CD14-positive monocyte (primary cell): ENCODE measurements around the gene NDFIP2. TPM values are rescaled to one million over a fixed set of nuclear protein-coding genes. Genes with fewer than 3 reads are reported as not detected.

Experiments used
- DNase-seq, 3 donors: peaks; one replicate each; pipeline ENCODE4 v3.0.0-alpha.2; 2011 to 2022
- H2AFZ ChIP-seq: 2 replicates; pipeline ENCODE4 v1.6.0; 2012; ENCODE audit warnings: mild to moderate bottlenecking, low read depth, low read length, inconsistent platforms; ENCODE audit not compliant: insufficient read depth, poor library complexity, severe bottlenecking
- H3K27ac ChIP-seq, 2 donors: 1 replicate in 1 of 2; 2 replicates in 1 of 2; pipeline ENCODE4 v1.5.1; 2012 to 2013; ENCODE audit warnings: low read length in 2 of 2, control low read depth in 1 of 2, inconsistent platforms in 1 of 2, low read depth in 1 of 2, mild to moderate bottlenecking in 1 of 2
- H3K27me3 ChIP-seq, 2 donors: one replicate each; pipeline versions ENCODE4 v1.6.0 to v1.6.1; 2011 to 2013; ENCODE audit warnings: low read length in 2 of 2; ENCODE audit not compliant: control insufficient read depth in 2 of 2, insufficient read depth in 2 of 2
- H3K36me3 ChIP-seq, 2 donors: replicated peaks in 1 of 2; 1 replicate in 1 of 2; 2 replicates in 1 of 2; pipeline versions ENCODE4 v1.5.1 to v1.6.1; 2012 to 2013; ENCODE audit warnings: low read length in 2 of 2, control low read depth in 1 of 2, inconsistent platforms in 1 of 2, mild to moderate bottlenecking in 1 of 2; ENCODE audit not compliant: insufficient read depth in 2 of 2, control insufficient read depth in 1 of 2
- H3K4me1 ChIP-seq, 2 donors: 1 replicate in 1 of 2; 2 replicates in 1 of 2; pipeline versions ENCODE4 v1.5.1 to v1.6.1; 2012 to 2013; ENCODE audit warnings: low read length in 2 of 2, control low read depth in 1 of 2, inconsistent platforms in 1 of 2, mild to moderate bottlenecking in 1 of 2, moderate library complexity in 1 of 2; ENCODE audit not compliant: insufficient read depth in 2 of 2, control insufficient read depth in 1 of 2
- H3K4me2 ChIP-seq: replicated peaks from 2 replicates; pipeline ENCODE3; 2012; ENCODE audit warnings: low read length, moderate library complexity, mild to moderate bottlenecking; ENCODE audit not compliant: poor library complexity, severe bottlenecking; ENCODE audit errors: extremely low read depth
- H3K4me3 ChIP-seq, 3 experiments: fragments of 200-600 bp in 1 of 3; sonication (generic) in 1 of 3; replicated peaks in 1 of 3; 1 replicate in 2 of 3; 2 replicates in 1 of 3; pipeline ENCODE4 v1.5.1; 2011 to 2013; ENCODE audit warnings: low read length in 3 of 3, mild to moderate bottlenecking in 3 of 3, control low read depth in 2 of 3, low read depth in 2 of 3, inconsistent platforms in 1 of 3, moderate library complexity in 1 of 3
- H3K79me2 ChIP-seq: 2 replicates; pipeline ENCODE4 v1.6.0; 2012; ENCODE audit warnings: mild to moderate bottlenecking, control low read depth, inconsistent platforms, low read length, moderate library complexity; ENCODE audit not compliant: insufficient read depth
- H3K9ac ChIP-seq: 2 replicates; pipeline ENCODE4 v1.6.0; 2017; ENCODE audit warnings: low read length, mild to moderate bottlenecking; ENCODE audit not compliant: insufficient read depth, poor library complexity, severe bottlenecking
- H3K9me3 ChIP-seq, 2 donors: replicated peaks in 1 of 2; 1 replicate in 1 of 2; 2 replicates in 1 of 2; pipeline versions ENCODE4 v1.5.1 to v1.6.1; 2012 to 2013; ENCODE audit warnings: low read length in 2 of 2, control low read depth in 1 of 2; ENCODE audit not compliant: control insufficient read depth in 1 of 2, insufficient read depth in 1 of 2
- H4K20me1 ChIP-seq: 2 replicates; pipeline ENCODE4 v1.6.0; 2012; ENCODE audit warnings: mild to moderate bottlenecking, low read length, control low read depth, moderate library complexity; ENCODE audit not compliant: insufficient read depth
- H3K27ac Mint-ChIP-seq, 7 donors: one replicate each; pipeline ENCODE4 v1.8.0; 2020; ENCODE audit warnings: mild to moderate bottlenecking in 7 of 7, mixed read lengths in 7 of 7, moderate library complexity in 6 of 7, inconsistent platforms in 2 of 7
- H3K27me3 Mint-ChIP-seq, 3 donors: one replicate each; pipeline ENCODE4 v1.8.0; 2021 to 2022; ENCODE audit warnings: low read depth in 3 of 3, mild to moderate bottlenecking in 3 of 3, mixed read lengths in 3 of 3, moderate library complexity in 3 of 3, inconsistent platforms in 1 of 3
- H3K36me3 Mint-ChIP-seq, 2 donors: one replicate each; pipeline ENCODE4 v1.8.0; 2020; ENCODE audit warnings: mixed read lengths in 2 of 2, inconsistent platforms in 1 of 2, mild to moderate bottlenecking in 1 of 2
- H3K4me1 Mint-ChIP-seq: one replicate; pipeline ENCODE4 v1.8.0; 2020; ENCODE audit warnings: mild to moderate bottlenecking, mixed read lengths
- H3K4me3 Mint-ChIP-seq, 2 donors: one replicate each; pipeline ENCODE4 v1.8.0; 2020; ENCODE audit warnings: mild to moderate bottlenecking in 2 of 2, mixed read lengths in 2 of 2, moderate library complexity in 1 of 2
- H3K9me3 Mint-ChIP-seq, 7 donors: one replicate each; pipeline ENCODE4 v1.8.0; 2020 to 2022; ENCODE audit warnings: mixed read lengths in 7 of 7, mild to moderate bottlenecking in 6 of 7, moderate library complexity in 6 of 7, inconsistent platforms in 2 of 7
- CTCF ChIP-seq: fragments of 200-600 bp; IDR thresholded peaks from one replicate; pipeline ENCODE4 v1.8.0; 2022; ENCODE audit warnings: antibody characterized with exemption, mild to moderate bottlenecking
- WGBS: methylation state at CpG from one replicate; pipeline ENCODE4 v1.1.5; 2013; ENCODE audit warnings: missing lambda C conversion rate; ENCODE audit not compliant: insufficient coverage; 5-methylcytosine and 5-hydroxymethylcytosine counted together
- intact Hi-C, 2 donors: fragments of 100-400 bp; cut with micrococcal nuclease; formaldehyde crosslinking; loops; one replicate each; pipeline versions ENCODE4 v1.15.0 to v1.15.1; 2023
- polyA minus RNA-seq: library from RNA; depleted of rRNA, polyadenylated mRNA; stranded (reverse); fragments of >200 nt; gene quantifications from 2 replicates; pipeline ENCODE4 v1.2.3, GENCODE V29; 2012
- polyA plus RNA-seq, 3 donors: library from polyadenylated mRNA; depleted of rRNA in 1 of 3; unstranded in 2 of 3; stranded (reverse) in 1 of 3; fragments of 300-500 nt in 2 of 3; fragments of >200 nt in 1 of 3; fragmentation: Illumina TruSeq in 2 of 3; gene quantifications; 1 replicate in 2 of 3; 2 replicates in 1 of 3; pipeline ENCODE4 v1.2.3, GENCODE V29; 2012 to 2021
- total RNA-seq, 12 experiments: library from RNA in 1 of 12; stranded (reverse) in 1 of 12; fragments of 120-200 nt in 1 of 12; gene quantifications; one replicate each; pipeline ENCODE4 v1.2.4 and lab custom pipeline; 2013 to 2026; ENCODE audit warnings: mixed read lengths in 6 of 12, inconsistent platforms in 1 of 12

Gene NDFIP2, protein sequence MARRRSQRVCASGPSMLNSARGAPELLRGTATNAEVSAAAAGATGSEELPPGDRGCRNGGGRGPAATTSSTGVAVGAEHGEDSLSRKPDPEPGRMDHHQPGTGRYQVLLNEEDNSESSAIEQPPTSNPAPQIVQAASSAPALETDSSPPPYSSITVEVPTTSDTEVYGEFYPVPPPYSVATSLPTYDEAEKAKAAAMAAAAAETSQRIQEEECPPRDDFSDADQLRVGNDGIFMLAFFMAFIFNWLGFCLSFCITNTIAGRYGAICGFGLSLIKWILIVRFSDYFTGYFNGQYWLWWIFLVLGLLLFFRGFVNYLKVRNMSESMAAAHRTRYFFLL
- total RNA-seq (2013) = 0.39 TPM
- not detected for polyA plus RNA-seq
- not detected in 2 replicates for polyA minus RNA-seq
- 0 to 6.2 (median 0.26) reads per million in 11 experiments for total RNA-seq (lab: John Stamatoyannopoulos, UW)

DNA sequence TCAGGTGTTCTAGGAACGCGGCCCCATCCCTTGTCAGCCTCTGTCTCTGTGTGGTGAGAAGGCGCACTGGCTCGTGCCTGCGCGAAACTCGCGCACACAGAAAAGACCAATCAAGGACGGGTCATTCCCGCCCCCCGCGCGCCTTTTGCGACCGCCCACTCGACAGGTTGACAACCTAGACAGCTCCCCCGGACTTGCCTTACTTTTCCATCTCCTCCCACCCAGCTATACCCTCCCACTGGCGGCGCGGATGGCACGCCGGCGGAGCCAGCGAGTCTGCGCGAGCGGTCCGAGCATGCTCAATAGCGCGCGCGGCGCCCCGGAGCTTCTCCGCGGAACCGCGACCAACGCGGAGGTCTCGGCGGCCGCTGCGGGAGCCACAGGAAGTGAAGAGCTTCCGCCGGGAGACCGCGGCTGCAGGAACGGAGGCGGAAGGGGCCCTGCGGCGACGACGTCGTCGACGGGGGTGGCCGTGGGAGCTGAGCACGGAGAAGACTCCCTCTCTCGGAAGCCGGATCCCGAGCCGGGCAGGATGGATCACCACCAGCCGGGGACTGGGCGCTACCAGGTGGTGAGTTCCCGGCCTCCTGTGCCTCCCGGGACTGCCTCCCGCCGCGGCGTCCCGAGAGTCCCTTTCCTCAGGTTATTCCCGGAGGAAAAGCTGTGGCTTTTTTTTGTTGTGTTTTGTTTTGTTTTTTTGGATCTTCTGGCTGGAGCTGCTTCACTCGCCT, at the start of gene NDFIP2:
Gene NDFIP2 (plus strand): TSS at position 202 of the 731 bp plus-strand sequence. CDS start 49 bp downstream, at position 251.
- Histone ChIP-seq H3K4me2 (peak within 1 kb of the TSS; percentile 79), H4K20me1 (no peaks in the 10 kb centered on the region), H3K9ac (no peak within 1 kb of the TSS), H3K4me1 (peaks cover 12 to 13% of the 10 kb centered on the region in 2 donors), H2AFZ (peak within 1 kb of the TSS; percentile 50), H3K27ac (no peak within 1 kb of the TSS), H3K79me2 (no peaks in the 10 kb centered on the region), H3K9me3 (peaks cover 3 to 13% of the 10 kb centered on the region in 2 donors), H3K27me3 (peaks cover 93 to 98% of the 10 kb centered on the region in 2 donors), H3K36me3 (no peaks in the 10 kb centered on the region), H3K4me3 (peak within 1 kb of the TSS; percentile 18 to 70 (median 48))
- WGBS = under 1% methylated on average over 69 of the region's 74 CpGs
- peaks cover 0 to 20% (median 15%) of the 10 kb centered on the region in 7 donors for H3K9me3 Mint-ChIP-seq
- H3K36me3 Mint-ChIP-seq = peaks cover 3 to 5% of the 10 kb centered on the region in 2 donors
- peaks cover 73 to 92% (median 77%) of the 10 kb centered on the region in 3 donors for H3K27me3 Mint-ChIP-seq
- peak within 1 kb of the TSS in 3 of 7 donors; percentile 6 to 49 (median 20) for H3K27ac Mint-ChIP-seq
- intact Hi-C loops = no loop called here
- H3K4me3 Mint-ChIP-seq = peak within 1 kb of the TSS; percentile 80 to 89
- no peak for TF ChIP-seq CTCF
- H3K4me1 Mint-ChIP-seq = peaks cover 31% of the 10 kb centered on the region
- peak; percentile 16 to 52 (median 25) for DNase-seq

- Histone ChIP-seq H3K4me2 (no peak overlapping the region), H2AFZ (no peak overlapping the region), H3K27ac (no peak overlapping the region), H3K4me1 (no peaks in the 10 kb centered on the region), H3K79me2 (no peaks in the 10 kb centered on the region), H3K9me3 (peaks cover 0 to 8% of the 10 kb centered on the region in 2 donors), H4K20me1 (no peaks in the 10 kb centered on the region), H3K36me3 (no peaks in the 10 kb centered on the region), H3K9ac (no peak overlapping the region), H3K27me3 (no peaks in the 10 kb centered on the region), H3K4me3 (no peak overlapping the region)
- Mint-ChIP-seq H3K4me1 (no peaks in the 10 kb centered on the region), H3K27me3 (peaks cover 0 to 5% (median 0%) of the 10 kb centered on the region in 3 donors), H3K27ac (no peak overlapping the region), H3K9me3 (peaks cover 0 to 8% (median 0%) of the 10 kb centered on the region in 7 donors), H3K36me3 (no peaks in the 10 kb centered on the region), H3K4me3 (no peak overlapping the region)
- WGBS = 92% methylated on average over 6 of the region's 6 CpGs
- intact Hi-C loops = no loop called here
- DNase-seq = no peak
- no peak for TF ChIP-seq CTCF
Measured at GRCh38 chr13:79432086-79432485, 48.9 kb upstream of the NDFIP2 start.
